Naive thymus-derived CD8-positive, alpha-beta T cell (primary cell): Measurements from ENCODE around the gene KIRREL3. TPM values are rescaled to one million over a fixed set of nuclear protein-coding genes. Genes with fewer than 3 reads are reported as not detected.

Experiments
- ATAC-seq, 2 donors: fragments of 150-1000 bp; cut with Tn5 transposase in 1 of 2; sonication (Bioruptor Pico), chemical (Tn5 transposase) in 1 of 2; 1 replicate in 1 of 2; 2 replicates in 1 of 2; pipeline ENCODE4 v1.10.0; 2021; ENCODE audit warnings: mild to moderate bottlenecking in 2 of 2, moderate library complexity in 2 of 2
- POLR2A ChIA-PET: fragments of 350-600 bp; sonication (Branson Sonifier 250); formaldehyde crosslinking; loops from one replicate; lab custom pipeline; 2021; ENCODE audit warnings: antibody characterized with exemption; lab: Charles Lee
- DNase-seq, 10 donors: peaks; one replicate each; pipeline versions ENCODE4 v3.0.0 to v3.0.0-alpha.2; 2020 to 2022
- H3K27ac Mint-ChIP-seq, 10 donors: one replicate each; pipeline ENCODE4 v1.8.0; 2020 to 2022; ENCODE audit warnings: mild to moderate bottlenecking in 10 of 10, mixed read lengths in 10 of 10, moderate library complexity in 4 of 10, inconsistent platforms in 1 of 10
- H3K27me3 Mint-ChIP-seq, 5 donors: one replicate each; pipeline ENCODE4 v1.8.0; 2021 to 2022; ENCODE audit warnings: mixed read lengths in 5 of 5
- H3K36me3 Mint-ChIP-seq, 3 donors: one replicate each; pipeline ENCODE4 v1.8.0; 2020 to 2022; ENCODE audit warnings: mixed read lengths in 3 of 3, mild to moderate bottlenecking in 2 of 3, inconsistent platforms in 1 of 3
- H3K4me1 Mint-ChIP-seq, 4 donors: one replicate each; pipeline ENCODE4 v1.8.0; 2021 to 2022; ENCODE audit warnings: mixed read lengths in 4 of 4
- H3K4me3 Mint-ChIP-seq, 10 donors: one replicate each; pipeline ENCODE4 v1.8.0; 2020 to 2022; ENCODE audit warnings: mild to moderate bottlenecking in 10 of 10, mixed read lengths in 10 of 10, moderate library complexity in 6 of 10, inconsistent platforms in 1 of 10
- H3K9me3 Mint-ChIP-seq, 9 donors: one replicate each; pipeline ENCODE4 v1.8.0; 2020 to 2022; ENCODE audit warnings: mixed read lengths in 9 of 9, mild to moderate bottlenecking in 3 of 9, inconsistent platforms in 1 of 9, moderate library complexity in 1 of 9
- polyA plus RNA-seq, 3 donors: library from polyadenylated mRNA; unstranded; fragments of 300-500 nt; fragmentation: Illumina TruSeq; gene quantifications; one replicate each; pipeline ENCODE4 v1.2.3, GENCODE V29; 2021
- total RNA-seq, 8 experiments: library from RNA in 2 of 8; stranded (reverse) in 2 of 8; gene quantifications; one replicate each; pipeline ENCODE4 v1.2.3 and lab custom pipeline; 2021 to 2026

Gene KIRREL3
- total and polyA plus RNA-seq, 5 experiments from 2014 or later: not detected

DNA sequence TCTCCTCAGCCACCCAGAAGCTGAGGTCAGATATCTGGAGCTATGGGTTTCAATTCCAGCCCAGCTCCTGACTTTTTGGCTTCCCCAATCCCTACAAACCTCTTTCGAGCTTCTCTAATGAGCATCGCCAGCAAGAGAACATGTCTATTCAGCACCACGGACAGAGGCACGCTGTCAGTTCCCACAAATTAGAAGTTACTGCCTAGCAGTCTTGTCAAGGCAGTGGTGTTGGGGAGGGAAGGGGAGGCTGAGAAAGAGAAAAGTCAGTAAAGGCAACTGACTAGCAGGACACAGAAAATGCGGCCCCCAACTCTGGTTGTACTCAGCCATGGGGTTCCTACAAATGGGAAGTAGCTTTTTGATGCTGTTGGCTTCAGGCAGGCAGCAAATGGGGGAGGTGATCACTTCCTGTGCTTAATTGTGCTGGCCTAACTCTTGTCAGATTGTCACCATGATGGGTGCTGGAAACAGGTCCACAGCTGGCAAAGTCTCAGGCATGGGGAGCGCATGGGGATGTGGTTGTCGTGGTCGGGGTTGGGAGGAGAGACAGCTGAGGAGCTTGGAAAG, 439.2 kb downstream of the KIRREL3 start:
- peaks cover 9 to 44% (median 18%) of the 10 kb centered on the region in 5 donors for H3K27me3 Mint-ChIP-seq
- no peak overlapping the region for H3K27ac Mint-ChIP-seq
- POLR2A ChIA-PET: no interaction called here
- no peak overlapping the region for H3K4me3 Mint-ChIP-seq
- DNase-seq: peak in 2 of 10 donors; percentile 2 to 6
- H3K36me3 Mint-ChIP-seq: no peaks in the 10 kb centered on the region
- no peak for ATAC-seq
- H3K4me1 Mint-ChIP-seq: no peaks in the 10 kb centered on the region
- peaks cover 0 to 20% (median 6%) of the 10 kb centered on the region in 9 donors for H3K9me3 Mint-ChIP-seq

DNA sequence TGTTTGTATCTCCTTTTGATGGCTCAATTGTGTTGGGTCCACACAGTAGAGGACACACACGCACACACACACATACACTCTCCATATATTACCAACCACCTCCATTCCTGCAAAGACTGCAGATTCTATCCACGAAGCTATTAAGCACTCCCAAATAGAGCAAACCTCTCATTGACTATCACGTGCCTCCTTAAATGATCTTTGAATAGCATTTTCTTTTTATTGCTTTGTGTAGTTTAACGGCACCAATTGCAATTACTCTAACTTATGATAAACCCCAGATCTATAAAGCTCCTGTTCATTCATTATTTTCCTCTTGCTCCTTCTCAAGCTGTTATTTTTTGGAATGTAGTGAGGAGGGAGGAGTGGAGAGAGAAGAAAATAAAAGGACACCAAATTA, 440.3 kb downstream of the KIRREL3 start:
- Mint-ChIP-seq H3K4me1 (peaks cover 0 to 2% (median 0%) of the 10 kb centered on the region in 4 donors), H3K27ac (no peak overlapping the region), H3K4me3 (no peak overlapping the region), H3K36me3 (no peaks in the 10 kb centered on the region), H3K27me3 (peaks cover 11 to 40% (median 20%) of the 10 kb centered on the region in 5 donors), H3K9me3 (peaks cover 0 to 20% (median 6%) of the 10 kb centered on the region in 9 donors)
- no peak for DNase-seq
- ATAC-seq: no peak
- POLR2A ChIA-PET: no interaction called here

DNA sequence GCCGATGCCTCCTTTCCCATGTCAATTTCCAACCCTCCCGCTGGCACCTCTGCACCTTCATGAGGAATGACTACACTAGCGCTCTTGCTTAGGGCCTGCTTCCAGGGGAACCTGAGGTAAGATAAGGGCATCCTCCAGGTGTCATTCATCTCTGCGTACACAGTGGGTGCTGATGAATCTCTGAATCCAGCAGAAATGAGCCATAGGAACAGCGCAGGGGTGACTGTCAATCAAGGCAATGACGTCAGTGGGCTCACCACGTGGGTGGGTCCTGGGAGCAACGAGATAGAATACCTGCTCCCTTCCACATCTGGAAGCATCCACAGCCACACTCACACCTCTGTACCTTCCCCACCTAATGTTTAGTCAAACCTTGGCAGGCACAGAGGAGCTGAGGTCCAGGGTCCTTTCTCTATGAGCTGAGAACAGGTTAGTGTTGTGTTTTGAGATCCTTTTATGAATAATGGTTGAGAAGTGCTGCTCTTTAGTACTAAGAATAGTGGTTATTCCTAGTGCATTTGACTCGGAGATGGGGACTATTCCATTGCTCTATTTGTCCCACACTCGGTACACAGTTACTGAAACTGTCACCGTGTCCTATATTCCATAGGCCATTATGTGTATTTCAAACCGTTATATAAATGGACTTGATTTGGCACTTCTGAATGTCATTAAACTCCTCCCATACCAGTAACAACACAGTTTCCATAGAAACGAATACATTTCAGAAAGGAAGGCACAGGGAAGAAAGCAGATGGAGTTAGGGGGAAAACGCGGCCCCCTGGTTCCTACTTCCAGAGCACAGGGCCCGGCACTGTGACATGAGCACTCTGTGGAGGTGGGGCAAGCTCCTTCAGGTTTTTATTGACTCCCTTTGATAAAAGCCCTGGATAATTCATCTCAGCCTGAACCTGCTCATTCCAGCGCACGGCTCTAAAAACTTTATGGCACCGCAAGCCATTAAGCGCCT, 451.7 kb downstream of the KIRREL3 start:
- H3K4me1 Mint-ChIP-seq: no peaks in the 10 kb centered on the region
- no peaks in the 10 kb centered on the region for H3K36me3 Mint-ChIP-seq
- ATAC-seq (no peak), DNase-seq (no peak)
- peaks cover 6 to 33% (median 7%) of the 10 kb centered on the region in 5 donors for H3K27me3 Mint-ChIP-seq
- H3K9me3 Mint-ChIP-seq: no peaks in the 10 kb centered on the region
- POLR2A ChIA-PET: no interaction called here
- no peak overlapping the region for H3K27ac Mint-ChIP-seq
- H3K4me3 Mint-ChIP-seq: no peak overlapping the region

DNA sequence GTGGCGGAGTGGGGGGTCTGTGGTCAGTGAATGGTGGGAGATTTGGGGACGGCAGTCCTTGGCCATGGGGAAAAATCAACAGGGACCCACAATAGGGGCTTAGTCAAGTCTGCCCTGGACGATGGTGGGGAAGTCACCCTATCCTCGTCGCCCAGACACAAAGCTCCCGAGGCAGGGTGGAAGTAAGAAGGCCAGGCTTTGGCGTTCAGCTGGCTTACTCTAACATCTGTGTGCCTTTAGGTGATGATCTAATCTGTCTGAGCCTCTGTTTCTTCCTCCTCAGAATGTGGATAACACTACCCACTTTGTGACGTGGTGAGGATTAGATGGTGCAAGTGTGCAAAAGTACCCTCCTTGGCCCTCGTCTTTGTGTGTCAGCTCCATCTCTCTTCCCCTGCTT, 452.9 kb downstream of the KIRREL3 start:
- Mint-ChIP-seq H3K36me3 (no peaks in the 10 kb centered on the region), H3K9me3 (no peaks in the 10 kb centered on the region), H3K27me3 (peaks cover 8 to 30% (median 12%) of the 10 kb centered on the region in 5 donors), H3K4me3 (no peak overlapping the region), H3K27ac (no peak overlapping the region), H3K4me1 (no peaks in the 10 kb centered on the region)
- DNase-seq: no peak
- POLR2A ChIA-PET: no interaction called here
- no peak for ATAC-seq

DNA sequence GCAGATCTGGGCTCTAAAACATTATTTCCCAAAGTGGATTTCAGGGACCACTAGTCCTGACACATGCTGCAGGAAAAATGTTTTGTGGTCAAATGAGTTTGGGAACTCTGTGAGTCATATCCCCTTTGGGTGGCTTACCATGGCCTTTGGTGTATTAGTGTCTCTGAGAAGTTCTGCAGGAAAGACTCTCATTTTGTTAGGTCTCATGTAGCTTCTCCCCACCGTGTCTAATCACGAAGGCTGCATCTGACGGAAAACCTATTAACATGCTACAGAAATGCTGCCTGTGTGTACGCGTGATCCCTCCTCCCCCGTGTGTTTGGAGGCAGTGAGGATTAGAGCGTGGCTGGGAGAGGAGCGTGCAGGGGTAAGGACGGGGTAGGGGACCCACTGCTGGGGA, 453.4 kb downstream of the KIRREL3 start:
- no peaks in the 10 kb centered on the region for H3K4me1 Mint-ChIP-seq
- peaks cover 8 to 32% (median 13%) of the 10 kb centered on the region in 5 donors for H3K27me3 Mint-ChIP-seq
- no peaks in the 10 kb centered on the region for H3K9me3 Mint-ChIP-seq
- POLR2A ChIA-PET: no interaction called here
- DNase-seq: no peak
- no peaks in the 10 kb centered on the region for H3K36me3 Mint-ChIP-seq
- H3K27ac Mint-ChIP-seq: no peak overlapping the region
- no peak overlapping the region for H3K4me3 Mint-ChIP-seq
- no peak for ATAC-seq

DNA sequence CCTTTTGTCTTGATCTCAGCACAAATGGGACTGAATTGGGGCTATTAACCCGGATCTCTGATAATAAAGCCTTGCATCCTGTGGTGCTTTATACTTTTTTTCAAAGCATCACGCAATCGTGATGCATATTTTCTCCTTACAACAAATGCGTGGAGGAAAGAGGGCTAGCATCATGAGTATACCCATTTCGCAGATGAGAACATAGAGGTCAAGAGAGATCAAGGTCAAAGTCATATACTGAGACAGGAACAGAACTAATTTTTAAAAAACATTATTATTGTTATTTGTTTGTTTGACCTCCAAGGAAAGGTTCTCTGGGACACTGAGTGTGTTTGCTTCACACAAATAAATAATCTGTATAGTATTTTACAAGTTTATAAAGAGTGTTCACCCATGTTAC, 453.9 kb downstream of the KIRREL3 start:
- peaks cover 8 to 35% (median 13%) of the 10 kb centered on the region in 5 donors for H3K27me3 Mint-ChIP-seq
- no peaks in the 10 kb centered on the region for H3K4me1 Mint-ChIP-seq
- ATAC-seq (no peak), DNase-seq (no peak)
- H3K27ac Mint-ChIP-seq: no peak overlapping the region
- H3K4me3 Mint-ChIP-seq: no peak overlapping the region
- POLR2A ChIA-PET: no interaction called here
- no peaks in the 10 kb centered on the region for H3K36me3 Mint-ChIP-seq
- no peaks in the 10 kb centered on the region for H3K9me3 Mint-ChIP-seq

DNA sequence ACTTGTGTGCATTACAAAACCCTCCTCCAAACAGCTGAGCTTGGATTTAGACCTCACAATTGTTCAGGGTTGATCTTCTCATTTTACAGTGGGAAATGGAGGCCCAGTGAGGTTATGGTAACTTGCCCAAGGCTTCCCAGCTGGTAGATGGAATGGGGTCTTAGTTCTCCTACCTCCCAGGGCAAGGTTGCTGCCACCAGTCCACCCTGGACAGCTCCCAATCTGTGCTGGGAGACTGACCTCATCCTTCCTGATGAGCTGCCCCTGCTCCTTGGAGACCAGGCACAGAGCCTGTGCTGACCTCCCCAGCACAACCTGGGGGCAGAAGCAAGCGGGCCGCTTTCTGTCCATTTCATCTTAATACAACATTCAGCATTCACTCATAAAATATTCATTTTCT, 454.4 kb downstream of the KIRREL3 start:
- DNase-seq (no peak), ATAC-seq (no peak)
- Mint-ChIP-seq H3K4me3 (no peak overlapping the region), H3K4me1 (no peaks in the 10 kb centered on the region), H3K9me3 (no peaks in the 10 kb centered on the region), H3K27ac (no peak overlapping the region), H3K27me3 (peaks cover 8 to 35% (median 13%) of the 10 kb centered on the region in 5 donors), H3K36me3 (no peaks in the 10 kb centered on the region)
- POLR2A ChIA-PET: no interaction called here

DNA sequence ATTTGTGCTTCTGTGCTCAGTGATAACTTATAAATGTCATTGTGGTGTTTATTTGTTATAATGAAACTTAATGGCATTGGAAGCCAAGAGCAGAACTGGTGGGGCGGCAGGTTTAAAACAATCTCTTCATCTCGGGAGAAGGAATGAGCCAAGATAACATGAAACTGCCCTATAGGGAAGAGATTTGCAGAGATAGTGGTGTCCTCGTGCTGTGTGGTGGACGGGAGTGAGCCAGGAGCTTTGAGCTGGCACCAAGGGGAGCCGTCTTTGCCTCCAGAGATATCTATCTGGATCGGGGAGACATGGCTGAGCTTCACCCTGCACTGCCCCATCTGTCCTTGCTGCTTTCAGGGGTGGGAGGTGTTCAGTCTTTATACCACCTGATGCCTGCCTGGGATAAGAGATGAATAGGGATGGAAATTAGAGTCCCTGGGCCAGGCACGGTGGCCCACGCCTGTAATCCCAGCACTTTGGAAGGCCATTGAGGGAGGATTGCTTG, 455.5 kb downstream of the KIRREL3 start:
- Mint-ChIP-seq H3K36me3 (no peaks in the 10 kb centered on the region), H3K27ac (no peak overlapping the region), H3K9me3 (no peaks in the 10 kb centered on the region), H3K4me3 (no peak overlapping the region), H3K4me1 (no peaks in the 10 kb centered on the region), H3K27me3 (peaks cover 8 to 35% (median 13%) of the 10 kb centered on the region in 5 donors)
- POLR2A ChIA-PET: no interaction called here
- ATAC-seq: no peak
- DNase-seq: no peak

DNA sequence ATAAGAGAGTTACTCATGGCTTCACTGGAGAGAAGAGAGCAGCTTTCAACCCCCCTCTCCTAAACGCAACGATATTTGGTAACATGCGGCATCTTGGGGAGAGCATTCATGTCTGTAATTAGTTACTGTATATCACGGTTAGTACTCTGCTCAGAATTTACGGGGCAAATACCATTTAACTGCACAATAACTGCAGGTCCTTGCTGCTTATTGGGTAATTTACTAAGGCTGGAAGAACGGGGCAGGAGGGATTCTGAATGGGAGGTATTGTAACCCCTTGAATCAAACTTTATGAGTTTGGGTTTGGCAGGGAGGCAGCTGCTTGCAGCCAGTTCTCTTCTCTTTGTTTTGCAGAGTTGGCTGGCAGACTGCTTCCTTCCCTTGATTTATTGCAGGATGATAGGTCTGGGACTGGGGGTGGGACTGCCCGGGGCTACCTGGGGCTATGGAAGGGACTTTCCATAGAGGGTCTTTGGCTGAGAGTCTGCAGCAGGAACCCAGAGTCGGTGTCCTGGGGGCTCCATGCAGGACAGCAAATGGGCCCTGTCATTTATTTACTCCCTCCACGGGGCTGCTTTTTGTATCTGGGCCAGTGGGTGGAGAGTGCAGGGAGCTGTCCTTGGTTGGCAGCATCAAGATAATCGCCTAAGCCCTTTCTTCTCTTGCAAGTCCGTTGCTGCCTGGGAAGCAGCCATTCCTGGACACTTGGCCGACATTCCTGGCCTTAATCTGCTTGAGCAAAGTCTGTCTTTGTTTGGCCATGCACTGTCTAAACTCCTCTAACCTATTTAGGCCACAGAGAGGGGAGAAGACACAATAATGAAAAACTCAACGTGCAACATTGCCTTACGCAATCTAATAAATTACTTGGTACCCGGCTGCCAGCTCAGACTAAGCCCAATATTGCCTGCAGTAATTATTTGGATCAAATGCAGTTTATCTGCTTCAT, 456.2 kb downstream of the KIRREL3 start:
- Mint-ChIP-seq H3K9me3 (no peaks in the 10 kb centered on the region), H3K4me3 (no peak overlapping the region), H3K4me1 (no peaks in the 10 kb centered on the region), H3K36me3 (no peaks in the 10 kb centered on the region), H3K27ac (no peak overlapping the region), H3K27me3 (peaks cover 8 to 36% (median 11%) of the 10 kb centered on the region in 5 donors)
- DNase-seq: no peak
- ATAC-seq: no peak
- POLR2A ChIA-PET: no interaction called here

DNA sequence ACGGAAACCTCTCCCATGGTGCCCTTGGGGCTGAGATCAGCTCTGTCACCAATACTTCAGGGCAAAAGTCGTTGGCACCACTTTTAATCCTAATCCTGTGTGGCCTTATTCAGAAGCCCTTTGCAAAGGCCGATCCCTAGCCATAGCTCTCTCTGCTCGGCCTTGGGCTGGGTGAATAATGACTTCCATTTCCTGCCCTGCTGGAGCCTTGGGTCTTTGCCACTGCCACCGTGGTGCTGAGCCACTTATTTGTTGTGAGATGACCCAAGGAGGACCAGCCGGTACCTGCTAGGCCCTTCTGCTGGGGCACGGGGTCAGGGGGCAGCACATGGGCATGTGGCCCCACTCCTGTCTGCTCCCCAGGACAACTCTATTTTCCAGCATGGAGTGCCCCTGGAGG, 456.9 kb downstream of the KIRREL3 start:
- Mint-ChIP-seq H3K9me3 (no peaks in the 10 kb centered on the region), H3K4me3 (no peak overlapping the region), H3K4me1 (no peaks in the 10 kb centered on the region), H3K27ac (no peak overlapping the region), H3K36me3 (no peaks in the 10 kb centered on the region), H3K27me3 (peaks cover 8 to 40% (median 11%) of the 10 kb centered on the region in 5 donors)
- DNase-seq (no peak), ATAC-seq (no peak)
- POLR2A ChIA-PET: no interaction called here

DNA sequence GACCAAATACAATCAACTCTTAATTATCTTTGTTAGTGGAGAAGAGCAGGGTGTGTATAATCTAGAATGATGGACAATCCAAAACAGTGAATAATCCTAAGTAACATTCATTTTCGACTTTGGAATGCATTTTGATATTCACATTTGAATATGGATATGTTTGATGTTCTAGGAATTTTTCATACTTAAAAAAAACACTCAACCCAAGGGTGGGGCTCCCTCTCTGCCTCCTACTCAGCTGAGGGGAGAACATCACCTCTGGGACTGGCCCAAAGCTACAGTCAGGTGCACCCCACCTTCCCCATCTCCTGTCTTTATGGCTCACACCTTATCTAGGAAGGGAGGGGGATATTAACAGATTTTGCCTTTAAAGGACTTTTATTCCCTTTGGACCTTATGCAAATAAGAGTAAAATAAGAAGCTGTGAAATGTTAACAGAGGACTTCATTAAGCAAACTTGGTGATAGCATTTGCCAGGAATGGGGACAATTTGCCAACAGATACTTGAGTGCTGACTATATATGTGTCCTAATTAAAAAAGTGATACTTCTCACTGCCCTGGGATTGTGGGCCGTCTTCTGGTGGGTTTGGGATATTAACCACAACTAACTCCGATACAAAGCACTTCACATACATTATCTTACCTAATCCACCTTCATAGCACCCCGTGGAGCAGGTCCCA, 458.1 kb downstream of the KIRREL3 start:
- Mint-ChIP-seq H3K9me3 (no peaks in the 10 kb centered on the region), H3K4me1 (no peaks in the 10 kb centered on the region), H3K27me3 (peaks cover 8 to 40% (median 14%) of the 10 kb centered on the region in 5 donors), H3K27ac (peak overlapping the region in 1 of 10 donors; percentile 71), H3K36me3 (no peaks in the 10 kb centered on the region), H3K4me3 (no peak overlapping the region)
- ATAC-seq (no peak), DNase-seq (no peak)
- POLR2A ChIA-PET: no interaction called here

DNA sequence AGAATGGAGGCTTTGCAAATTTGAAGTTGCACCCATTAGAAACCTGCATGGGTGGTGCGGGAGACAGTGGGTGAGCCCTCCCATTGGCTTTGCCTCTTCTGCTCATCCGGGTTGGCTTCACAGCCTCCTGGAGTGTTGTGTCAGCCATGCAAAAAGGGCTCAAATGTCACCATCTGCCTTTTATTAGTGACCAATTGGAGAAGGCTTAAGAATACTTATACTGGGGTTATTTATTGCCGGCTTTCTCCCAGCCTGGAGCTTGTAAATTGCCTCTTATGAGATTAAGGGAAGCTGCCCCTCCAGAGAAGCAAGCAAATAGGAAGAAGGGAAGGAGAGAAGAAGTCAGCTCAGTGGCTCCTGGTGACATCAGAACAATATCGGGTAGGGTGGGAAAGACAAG, 462.5 kb downstream of the KIRREL3 start:
- no peak for ATAC-seq
- no peak overlapping the region for H3K4me3 Mint-ChIP-seq
- peaks cover 3 to 35% (median 16%) of the 10 kb centered on the region in 5 donors for H3K27me3 Mint-ChIP-seq
- no peak for DNase-seq
- H3K4me1 Mint-ChIP-seq: peaks cover 0 to 2% (median 0%) of the 10 kb centered on the region in 4 donors
- POLR2A ChIA-PET: no interaction called here
- H3K27ac Mint-ChIP-seq: no peak overlapping the region
- no peaks in the 10 kb centered on the region for H3K36me3 Mint-ChIP-seq
- H3K9me3 Mint-ChIP-seq: no peaks in the 10 kb centered on the region
